Central memory CD8-positive, alpha-beta T cell (primary cell): ENCODE results near the gene GALK1.

Experiments
- ATAC-seq: fragments of 150-1000 bp; cut with Tn5 transposase; replicated peaks from 2 replicates; pipeline ENCODE4 v1.10.0; 2022; ENCODE audit warnings: mild to moderate bottlenecking, moderate FRiP score, moderate number of reproducible peaks; ENCODE audit not compliant: poor library complexity, severe bottlenecking; ENCODE audit errors: extremely low read depth
- DNase-seq, 2 donors: peaks; one replicate each; pipeline ENCODE4 v3.0.0; 2021; ENCODE audit warnings: low spot score in 2 of 2
- H3K27ac Mint-ChIP-seq: one replicate; pipeline ENCODE4 v1.8.0; 2022; ENCODE audit warnings: low read depth, mild to moderate bottlenecking, moderate library complexity, mixed read lengths
- H3K27me3 Mint-ChIP-seq: one replicate; pipeline ENCODE4 v1.8.0; 2022; ENCODE audit warnings: mixed read lengths
- H3K36me3 Mint-ChIP-seq: one replicate; pipeline ENCODE4 v1.8.0; 2022; ENCODE audit warnings: mild to moderate bottlenecking, moderate library complexity, mixed read lengths; ENCODE audit not compliant: insufficient read depth
- H3K4me1 Mint-ChIP-seq: one replicate; pipeline ENCODE4 v1.8.0; 2022; ENCODE audit warnings: mixed read lengths
- H3K4me3 Mint-ChIP-seq: one replicate; pipeline ENCODE4 v1.8.0; 2022; ENCODE audit warnings: mild to moderate bottlenecking, moderate library complexity, mixed read lengths
- H3K9me3 Mint-ChIP-seq: one replicate; pipeline ENCODE4 v1.8.0; 2022; ENCODE audit warnings: mixed read lengths

The GALK1 gene

DNA sequence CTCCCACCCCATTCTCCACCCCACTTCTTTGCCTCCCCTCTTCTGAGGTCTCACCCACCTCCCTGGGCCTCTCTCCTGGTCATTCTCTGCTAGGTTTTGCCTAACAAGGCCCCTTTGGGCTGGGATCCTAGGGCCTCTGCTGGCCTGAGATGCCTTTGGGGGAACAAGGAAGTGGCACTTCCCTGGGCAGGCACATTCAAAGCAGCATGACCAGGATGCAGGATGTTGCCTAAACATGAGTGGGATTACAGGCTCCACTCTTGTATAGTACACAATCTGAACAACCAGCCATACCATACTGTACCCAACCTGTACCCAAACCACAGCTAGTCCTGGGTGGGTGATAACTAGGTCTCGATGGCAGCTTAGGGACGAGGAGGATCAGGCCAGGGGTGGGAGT lies 9.0 kb downstream of the GALK1 start:
- Mint-ChIP-seq H3K27me3 (no peaks in the 10 kb centered on the region), H3K27ac (no peak overlapping the region), H3K4me3 (peak overlapping the region; percentile 50), H3K36me3 (peaks cover 2% of the 10 kb centered on the region), H3K4me1 (peaks cover 13% of the 10 kb centered on the region), H3K9me3 (no peaks in the 10 kb centered on the region)
- ATAC-seq (no peak), DNase-seq (no peak)

GRCh38 chr17:75755205-75755901 lies 9.6 kb downstream of the GALK1 start:
- Mint-ChIP-seq H3K27me3 (no peaks in the 10 kb centered on the region), H3K9me3 (no peaks in the 10 kb centered on the region), H3K36me3 (peaks cover 2% of the 10 kb centered on the region), H3K27ac (peak overlapping the region; percentile 73), H3K4me1 (peaks cover 13% of the 10 kb centered on the region), H3K4me3 (peak overlapping the region; percentile 68)
- ATAC-seq (no peak), DNase-seq (no peak)

GRCh38 chr17:75754378-75755204 lies 10.4 kb downstream of the GALK1 start:
- H3K27me3 Mint-ChIP-seq, result no peaks in the 10 kb centered on the region
- H3K36me3 Mint-ChIP-seq, result peaks cover 4% of the 10 kb centered on the region
- H3K4me3 Mint-ChIP-seq, result peak overlapping the region; percentile 68
- H3K9me3 Mint-ChIP-seq, result no peaks in the 10 kb centered on the region
- DNase-seq (no peak), ATAC-seq (no peak)
- peaks cover 19% of the 10 kb centered on the region for H3K4me1 Mint-ChIP-seq
- H3K27ac Mint-ChIP-seq, result peak overlapping the region; percentile 73

DNA sequence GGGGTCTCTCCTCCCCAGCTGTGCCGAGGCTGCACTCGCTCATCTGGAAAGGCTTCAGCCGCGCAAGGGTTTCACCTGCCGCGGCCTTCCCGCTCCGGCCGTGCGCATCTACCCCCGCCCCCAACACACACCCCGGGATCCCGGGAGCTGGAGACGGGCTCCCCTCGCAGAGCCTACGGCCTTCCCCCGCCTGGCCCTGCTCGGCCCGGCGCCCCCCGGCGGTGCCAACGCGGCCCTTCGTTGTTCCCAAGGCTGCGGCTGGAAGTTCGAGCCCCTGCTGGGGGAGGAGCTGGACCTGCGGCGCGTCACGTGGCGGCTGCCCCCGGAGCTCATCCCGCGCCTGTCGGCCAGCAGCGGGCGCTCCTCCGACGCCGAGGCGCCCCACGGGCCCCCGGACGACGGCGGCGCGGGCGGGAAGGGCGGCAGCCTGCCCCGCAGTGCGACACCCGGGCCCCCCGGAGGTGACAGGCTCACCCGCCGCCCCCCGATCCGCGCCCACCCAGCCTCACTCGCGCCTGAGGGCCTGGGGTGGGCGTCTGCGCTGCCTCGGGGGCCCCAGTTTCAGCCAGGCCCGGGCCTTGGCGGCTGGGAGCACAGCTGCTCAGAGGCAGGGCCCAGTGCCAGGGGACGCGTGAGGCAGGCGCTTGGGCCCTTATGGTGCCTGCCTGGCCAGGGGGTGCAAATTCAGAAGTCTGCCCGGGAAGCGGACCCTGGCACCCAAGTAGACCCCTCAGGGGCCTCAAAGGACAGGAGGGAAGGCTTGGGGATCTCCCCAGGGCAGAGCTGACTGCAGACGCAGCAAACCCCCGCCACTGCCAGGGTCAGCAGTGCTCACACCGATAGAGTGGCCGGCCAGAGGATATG lies 11.2 kb downstream of the GALK1 start:
- Mint-ChIP-seq H3K27ac (no peak overlapping the region), H3K4me1 (peaks cover 19% of the 10 kb centered on the region), H3K9me3 (no peaks in the 10 kb centered on the region), H3K27me3 (no peaks in the 10 kb centered on the region), H3K36me3 (peaks cover 4% of the 10 kb centered on the region), H3K4me3 (peak overlapping the region; percentile 67)
- ATAC-seq (peak; percentile 84), DNase-seq (peak; percentile 53 to 61)

GRCh38 chr17:75752802-75753513 lies 12.0 kb downstream of the GALK1 start:
- H3K27me3 Mint-ChIP-seq, result no peaks in the 10 kb centered on the region
- H3K27ac Mint-ChIP-seq, result no peak overlapping the region
- H3K9me3 Mint-ChIP-seq, result no peaks in the 10 kb centered on the region
- DNase-seq (no peak), ATAC-seq (no peak)
- peaks cover 6% of the 10 kb centered on the region for H3K36me3 Mint-ChIP-seq
- H3K4me3 Mint-ChIP-seq, result peak overlapping the region; percentile 67
- H3K4me1 Mint-ChIP-seq, result peaks cover 19% of the 10 kb centered on the region

DNA sequence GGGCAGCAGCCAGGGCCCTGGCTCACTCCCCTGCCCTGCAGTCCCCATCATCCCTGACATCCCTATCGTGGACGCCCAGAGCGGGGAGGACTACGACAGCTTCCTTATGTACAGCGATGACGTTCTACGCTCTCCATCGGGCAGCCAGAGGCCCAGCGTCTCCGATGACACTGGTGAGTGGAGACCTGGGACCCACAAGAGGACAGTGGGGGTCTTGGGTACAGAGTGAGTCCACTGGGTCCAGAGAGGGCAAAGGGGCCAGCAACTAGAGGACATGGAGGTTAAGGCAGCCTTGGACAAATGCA lies 12.6 kb downstream of the GALK1 start:
- H3K4me1 Mint-ChIP-seq, result peaks cover 24% of the 10 kb centered on the region
- ATAC-seq, result no peak
- no peak for DNase-seq
- peak overlapping the region; percentile 16 for H3K4me3 Mint-ChIP-seq
- no peak overlapping the region for H3K27ac Mint-ChIP-seq
- H3K9me3 Mint-ChIP-seq, result no peaks in the 10 kb centered on the region
- H3K36me3 Mint-ChIP-seq, result peaks cover 6% of the 10 kb centered on the region
- no peaks in the 10 kb centered on the region for H3K27me3 Mint-ChIP-seq

DNA sequence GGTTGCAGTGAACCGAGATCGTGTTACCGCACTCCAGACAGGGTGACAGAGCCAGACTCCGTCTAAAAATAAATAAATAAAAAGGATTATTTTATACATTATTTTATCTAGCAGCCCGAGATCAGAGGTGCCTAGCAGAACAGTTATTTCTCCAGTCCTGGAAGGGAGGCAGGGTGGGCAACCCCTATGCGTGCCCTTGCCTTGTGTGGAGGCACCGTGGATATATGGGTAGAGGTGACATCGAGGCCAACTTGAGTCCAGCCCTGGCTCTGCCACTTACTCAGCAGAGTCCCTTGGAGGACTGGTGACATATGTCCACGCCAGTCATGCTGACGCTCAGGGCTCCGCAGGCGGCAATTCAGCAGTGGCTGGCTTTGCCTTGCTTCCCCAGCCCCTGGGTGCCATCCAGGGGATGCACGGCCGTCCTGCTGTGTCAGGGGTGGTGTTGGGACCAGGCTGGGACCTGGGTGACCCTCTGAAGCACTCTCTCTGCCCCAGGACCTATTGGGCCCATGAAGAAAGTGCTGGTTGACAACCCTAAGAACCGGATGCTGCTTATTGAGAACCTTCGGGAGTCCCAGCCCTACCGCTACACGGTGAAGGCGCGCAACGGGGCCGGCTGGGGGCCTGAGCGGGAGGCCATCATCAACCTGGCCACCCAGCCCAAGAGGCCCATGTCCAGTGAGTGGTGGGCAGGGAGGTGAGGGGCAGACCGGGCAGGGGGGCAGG lies 13.2 kb downstream of the GALK1 start:
- DNase-seq, result no peak
- H3K27me3 Mint-ChIP-seq, result no peaks in the 10 kb centered on the region
- no peak overlapping the region for H3K4me3 Mint-ChIP-seq
- peaks cover 6% of the 10 kb centered on the region for H3K36me3 Mint-ChIP-seq
- H3K9me3 Mint-ChIP-seq, result no peaks in the 10 kb centered on the region
- ATAC-seq, result no peak
- H3K4me1 Mint-ChIP-seq, result peaks cover 24% of the 10 kb centered on the region
- no peak overlapping the region for H3K27ac Mint-ChIP-seq

GRCh38 chr17:75750661-75751423 lies 14.2 kb downstream of the GALK1 start:
- ATAC-seq, result no peak
- H3K27me3 Mint-ChIP-seq, result no peaks in the 10 kb centered on the region

DNA sequence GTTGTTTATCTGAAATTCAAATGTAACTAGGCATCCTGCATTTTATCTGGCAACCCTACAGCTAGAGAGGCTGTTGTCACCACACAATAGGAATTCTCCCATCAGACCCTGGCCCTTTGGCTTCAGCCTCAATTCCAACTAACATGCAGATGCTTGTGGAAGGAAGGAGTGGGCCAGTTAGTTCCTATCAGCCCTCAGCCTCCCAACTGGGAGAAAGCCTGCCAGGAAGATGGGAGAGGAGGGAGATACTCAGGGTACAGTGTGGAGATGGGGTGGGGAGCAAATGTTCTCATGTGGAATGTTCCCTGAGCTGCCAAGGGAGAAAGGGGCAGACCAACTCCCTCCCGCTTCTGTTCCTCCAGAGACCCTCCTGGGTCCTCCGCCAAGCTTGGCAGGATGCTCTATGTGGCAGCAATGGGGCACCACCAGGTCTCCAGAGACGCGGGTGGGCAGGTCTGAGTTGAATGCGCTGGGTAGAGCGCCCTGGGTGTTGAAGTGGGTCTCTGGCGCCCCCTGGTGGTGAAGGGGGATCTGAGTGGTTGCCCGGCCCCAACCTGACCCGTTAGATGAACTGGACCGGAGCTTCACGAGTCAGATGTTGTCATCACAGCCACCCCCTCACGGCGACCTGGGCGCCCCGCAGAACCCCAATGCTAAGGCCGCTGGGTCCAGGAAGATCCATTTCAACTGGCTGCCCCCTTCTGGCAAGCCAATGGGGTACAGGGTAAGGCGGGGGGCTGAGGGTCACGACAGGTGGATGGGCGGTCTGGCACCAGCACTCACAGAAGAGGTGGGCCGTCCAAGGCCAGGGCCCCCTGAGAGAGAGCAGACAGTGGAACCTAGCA lies 15.2 kb downstream of the GALK1 start:
- no peaks in the 10 kb centered on the region for H3K27me3 Mint-ChIP-seq
- H3K36me3 Mint-ChIP-seq, result peaks cover 6% of the 10 kb centered on the region
- DNase-seq, result peak; percentile 75 to 94
- H3K27ac Mint-ChIP-seq, result peak overlapping the region; percentile 76
- H3K9me3 Mint-ChIP-seq, result no peaks in the 10 kb centered on the region
- ATAC-seq, result peak; percentile 78
- no peak overlapping the region for H3K4me3 Mint-ChIP-seq
- H3K4me1 Mint-ChIP-seq, result peaks cover 20% of the 10 kb centered on the region

More at GRCh38 chr17:75750661-75751423, 14.2 kb downstream of the GALK1 start:
- Mint-ChIP-seq H3K4me3 (no peak overlapping the region), H3K36me3 (peaks cover 6% of the 10 kb centered on the region), H3K9me3 (no peaks in the 10 kb centered on the region), H3K27ac (no peak overlapping the region), H3K4me1 (peaks cover 24% of the 10 kb centered on the region)
- no peak for DNase-seq

DNA sequence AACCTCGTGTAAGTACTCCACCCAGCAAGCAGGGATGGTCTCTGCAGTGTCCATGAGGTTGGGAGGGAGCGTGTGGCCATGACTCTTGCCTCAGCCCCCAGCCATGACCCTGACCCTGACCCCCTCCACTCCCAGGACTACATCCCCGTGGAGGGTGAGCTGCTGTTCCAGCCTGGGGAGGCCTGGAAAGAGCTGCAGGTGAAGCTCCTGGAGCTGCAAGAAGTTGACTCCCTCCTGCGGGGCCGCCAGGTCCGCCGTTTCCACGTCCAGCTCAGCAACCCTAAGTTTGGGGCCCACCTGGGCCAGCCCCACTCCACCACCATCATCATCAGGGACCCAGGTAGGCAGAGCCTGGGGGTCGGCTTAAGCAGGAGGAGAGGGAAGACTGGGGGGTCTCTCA lies 16.3 kb downstream of the GALK1 start:
- H3K27me3 Mint-ChIP-seq, result no peaks in the 10 kb centered on the region
- no peak overlapping the region for H3K27ac Mint-ChIP-seq
- no peaks in the 10 kb centered on the region for H3K9me3 Mint-ChIP-seq
- H3K36me3 Mint-ChIP-seq, result peaks cover 4% of the 10 kb centered on the region
- peaks cover 16% of the 10 kb centered on the region for H3K4me1 Mint-ChIP-seq
- DNase-seq (no peak), ATAC-seq (no peak)
- no peak overlapping the region for H3K4me3 Mint-ChIP-seq
